GM12891 (cell line): ENCODE data around the gene UTP4.

Source experiments
- POLR2A ChIP-seq: IDR thresholded peaks from 2 replicates; pipeline ENCODE4 v1.6.1; 2011; ENCODE audit warnings: low read depth, low read length, control low read depth
- POLR2AphosphoS5 ChIP-seq: IDR thresholded peaks from 2 replicates; pipeline ENCODE4 v1.6.1; 2011; ENCODE audit warnings: low read depth, low read length, control low read depth
- TAF1 ChIP-seq: IDR thresholded peaks from 2 replicates; pipeline ENCODE4 v1.6.1; 2011; ENCODE audit warnings: low read depth, low read length, control low read depth

- no peak for TF ChIP-seq POLR2AphosphoS5
- TF ChIP-seq POLR2A = no peak
- no peak for TF ChIP-seq TAF1
Measured at GRCh38 chr16:69119536-69119935, 12.9 kb upstream of the UTP4 start.
